Ovary (tissue), 3 donors: Measurements from ENCODE around the gene GPR68.

Experiments used
- CTCF ChIP-seq, 3 donors: fragments of 450-650 bp in 2 of 3; fragments of 200-600 bp in 1 of 3; IDR thresholded peaks; one replicate each; pipeline versions ENCODE4 v1.5.1 to v1.8.0; 2016 to 2022; ENCODE audit warnings: antibody characterized with exemption in 3 of 3, mild to moderate bottlenecking in 1 of 3
- EP300 ChIP-seq: sonication (generic); formaldehyde crosslinking; IDR thresholded peaks from one replicate; pipeline ENCODE4 v1.6.1; 2017; ENCODE audit warnings: antibody characterized with exemption
- POLR2A ChIP-seq: fragments of 450-650 bp; IDR thresholded peaks from one replicate; pipeline ENCODE4 v1.6.1; 2017; ENCODE audit warnings: antibody characterized with exemption, mild to moderate bottlenecking, moderate library complexity
- donor health status: DM: no; HTN: no; CAD: no.

GRCh38 chr14:91235841-91236240 lies 8.7 kb downstream of the GPR68 start:
- no peak for TF ChIP-seq CTCF (IDR thresholded peaks at IDR 0.05)
- no peak for TF ChIP-seq POLR2A
- no peak for TF ChIP-seq EP300
